PFSK-1 (cell line): Measurements from ENCODE around the gene CIAO3.

Experiments
- POLR2AphosphoS5 ChIP-seq: IDR thresholded peaks from 2 replicates; pipeline ENCODE4 v1.6.1; 2012; ENCODE audit warnings: low read depth, mild to moderate bottlenecking, control low read depth, low read length, moderate library complexity
- REST ChIP-seq, 2 experiments: IDR thresholded peaks; 2 replicates each; pipeline versions ENCODE4 v1.6.1 to v1.8.0; 2011 to 2012; ENCODE audit warnings: low read depth in 2 of 2, low read length in 2 of 2, control low read depth in 1 of 2, inconsistent platforms in 1 of 2, mild to moderate bottlenecking in 1 of 2, moderate library complexity in 1 of 2; ENCODE audit not compliant: insufficient read depth in 1 of 2
- SIN3A ChIP-seq: IDR thresholded peaks from 2 replicates; pipeline ENCODE4 v1.6.1; 2012; ENCODE audit warnings: mild to moderate bottlenecking, low read length, moderate library complexity, borderline replicate concordance; ENCODE audit not compliant: insufficient read depth
- TAF1 ChIP-seq: IDR thresholded peaks from 2 replicates; pipeline ENCODE4 v1.6.1; 2012; ENCODE audit warnings: low read length, control low read depth, borderline replicate concordance; ENCODE audit not compliant: insufficient read depth

DNA sequence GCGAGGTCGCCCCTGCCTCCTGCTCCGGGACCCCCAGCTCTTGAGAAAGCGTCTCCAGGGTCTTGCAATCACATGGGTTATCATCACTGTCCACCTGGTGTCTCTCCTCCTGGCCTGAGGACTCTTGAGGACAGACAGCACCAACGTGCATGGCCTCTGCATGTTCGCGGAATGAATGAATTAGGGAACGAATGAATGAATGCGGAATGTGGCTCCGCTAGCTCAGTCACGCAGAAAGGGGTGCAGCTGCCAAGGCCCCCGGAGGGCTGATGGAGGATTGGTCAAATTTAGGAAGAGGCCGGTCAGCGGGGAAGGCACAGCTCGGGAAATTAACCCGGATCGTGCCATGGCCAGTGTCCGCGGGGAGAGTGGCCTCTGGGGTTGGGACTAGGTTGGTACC lies 38.5 kb downstream of the CIAO3 start:
- TF ChIP-seq REST (IDR thresholded peaks at IDR 0.05; ENCODE audit: insufficient read depth in 1 of 2, low read depth in 2 of 2, low read length in 2 of 2), result no peak
- no peak for TF ChIP-seq TAF1
- no peak for TF ChIP-seq POLR2AphosphoS5
- TF ChIP-seq SIN3A, result no peak
